Muscle of back (tissue), 11 donors: ENCODE measurements around the gene COL26A1. TPM values are rescaled to one million over a fixed set of nuclear protein-coding genes. Genes with fewer than 3 reads are reported as not detected.

Source experiments
- DNase-seq, 3 donors: peaks; one replicate each; pipeline versions ENCODE4 v3.0.0 to v3.0.0-alpha.2; 2013
- polyA plus RNA-seq, 10 donors: library from polyadenylated mRNA; unstranded; fragments of 120-200 nt; gene quantifications; one replicate each; pipeline ENCODE4 v1.2.1, GENCODE V29; 2013; ENCODE audit not compliant: insufficient read length in 10 of 10

The COL26A1 gene
- polyA plus RNA-seq, 10 donors = 0.50 to 9.9 (median 1.2) TPM

DNA sequence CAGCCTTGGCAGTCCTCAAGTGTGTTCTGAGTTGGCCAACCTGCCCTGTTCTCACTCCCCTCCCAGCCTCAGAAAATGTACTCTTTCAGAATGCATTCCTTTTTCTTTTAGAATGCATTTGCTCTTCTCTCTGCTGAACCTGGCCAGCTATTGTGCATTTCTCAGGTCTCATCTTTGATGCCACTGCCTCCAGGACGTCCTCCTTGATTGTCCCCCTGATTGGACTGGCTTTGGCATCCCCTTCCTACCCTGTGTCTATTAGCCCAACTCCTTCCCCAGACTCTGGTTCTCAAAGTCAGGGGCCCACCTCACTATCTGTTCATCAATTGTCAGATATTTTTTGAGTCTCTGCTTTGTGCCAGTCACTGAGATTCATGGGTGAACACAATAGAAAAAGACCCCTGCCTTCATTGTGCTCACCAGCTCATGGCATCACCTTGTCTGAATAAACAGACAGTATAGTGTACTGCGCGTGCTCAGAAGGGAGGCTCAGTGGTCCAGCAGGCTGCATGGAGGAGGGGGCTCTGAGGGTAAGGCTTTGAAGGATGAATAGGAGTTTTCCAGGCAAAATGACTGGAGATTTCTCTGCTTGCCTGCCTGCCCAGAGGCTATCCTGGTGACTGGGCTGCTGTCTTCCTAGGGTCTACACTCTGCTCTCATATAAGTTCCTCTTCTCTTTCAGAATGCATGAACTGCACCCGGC, 169.9 kb downstream of the COL26A1 start:
- DNase-seq = no peak

DNA sequence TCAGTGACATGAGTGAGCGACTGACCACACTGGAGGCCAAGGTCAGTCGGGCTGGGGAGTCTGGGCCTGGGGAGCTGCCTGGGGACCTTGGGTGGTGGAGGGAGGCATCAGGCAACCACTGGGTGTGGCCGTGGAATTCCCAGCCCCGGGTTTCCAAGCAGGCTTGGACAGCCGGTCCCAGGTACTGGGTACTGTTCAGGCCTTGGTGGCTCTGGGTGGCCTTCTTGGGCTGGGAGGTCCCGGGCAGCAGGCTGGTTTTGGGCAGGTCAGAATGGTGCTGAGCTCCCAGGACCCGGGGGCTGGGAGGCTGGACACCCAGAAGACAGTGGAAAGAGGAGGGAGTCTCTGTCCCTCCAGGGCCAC, 170.4 kb downstream of the COL26A1 start:
- no peak for DNase-seq

GRCh38 chr7:101534015-101534803, 171.5 kb downstream of the COL26A1 start:
- no peak for DNase-seq

- no peak for DNase-seq
Measured at GRCh38 chr7:101534873-101535272, 172.2 kb downstream of the COL26A1 start.

GRCh38 chr7:101535351-101535751, 172.7 kb downstream of the COL26A1 start:
- DNase-seq = no peak

DNA sequence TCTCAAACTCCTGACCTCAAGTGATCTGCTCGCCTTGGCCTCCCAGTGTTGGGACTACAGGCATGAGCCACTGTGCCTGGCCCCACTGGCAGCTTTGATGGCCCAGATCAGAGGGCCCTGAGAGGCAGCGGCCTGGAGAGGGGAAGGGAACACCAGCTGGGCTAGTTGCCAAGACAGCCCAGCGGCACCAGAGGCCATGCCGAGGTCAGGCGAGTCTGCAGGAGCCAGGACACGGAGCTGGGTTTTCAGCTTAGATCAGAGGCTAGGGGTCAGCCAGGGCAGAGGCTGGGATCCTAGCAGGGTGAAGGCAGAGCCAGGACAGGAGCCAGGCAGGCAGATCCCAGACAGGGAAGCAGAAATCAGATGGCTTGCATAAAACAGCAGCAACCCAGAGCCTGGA, 173.6 kb downstream of the COL26A1 start:
- DNase-seq = no peak

GRCh38 chr7:101536668-101537067, 174.0 kb downstream of the COL26A1 start:
- DNase-seq = no peak

- DNase-seq = no peak
Measured at GRCh38 chr7:101537205-101537604, 174.5 kb downstream of the COL26A1 start.

DNA sequence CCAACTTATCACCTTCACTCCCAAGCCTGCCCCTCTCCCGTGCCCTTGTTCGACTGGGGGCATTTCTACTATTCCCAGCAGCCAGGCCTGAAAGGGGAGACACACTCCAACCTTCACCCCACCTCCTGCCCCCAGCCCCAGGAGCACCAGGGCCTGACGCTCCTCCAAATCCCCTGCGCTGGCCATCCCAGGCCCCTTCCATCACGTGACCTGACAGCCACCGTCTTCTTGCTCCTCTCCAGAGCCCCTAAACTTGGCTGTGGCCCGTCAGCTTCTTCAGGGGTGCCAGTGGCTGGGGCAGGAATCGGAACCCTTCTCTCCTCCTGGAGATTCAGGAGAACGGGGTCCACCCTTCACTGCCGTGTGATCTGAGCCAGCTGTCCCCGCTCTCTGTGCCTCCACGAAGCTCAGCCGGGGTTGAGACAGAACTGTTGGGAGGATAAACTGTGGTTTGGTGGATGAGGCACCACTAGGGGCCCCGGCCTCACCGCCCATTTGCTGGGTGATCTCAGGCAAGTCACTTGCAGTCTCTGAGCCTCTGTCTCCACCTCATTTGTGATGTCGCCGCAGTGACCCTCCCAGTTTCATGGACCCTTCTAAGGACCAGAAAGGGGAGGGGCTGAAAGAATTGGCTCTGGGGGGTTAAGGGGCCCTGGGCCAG, 175.4 kb downstream of the COL26A1 start:
- DNase-seq = no peak

DNA sequence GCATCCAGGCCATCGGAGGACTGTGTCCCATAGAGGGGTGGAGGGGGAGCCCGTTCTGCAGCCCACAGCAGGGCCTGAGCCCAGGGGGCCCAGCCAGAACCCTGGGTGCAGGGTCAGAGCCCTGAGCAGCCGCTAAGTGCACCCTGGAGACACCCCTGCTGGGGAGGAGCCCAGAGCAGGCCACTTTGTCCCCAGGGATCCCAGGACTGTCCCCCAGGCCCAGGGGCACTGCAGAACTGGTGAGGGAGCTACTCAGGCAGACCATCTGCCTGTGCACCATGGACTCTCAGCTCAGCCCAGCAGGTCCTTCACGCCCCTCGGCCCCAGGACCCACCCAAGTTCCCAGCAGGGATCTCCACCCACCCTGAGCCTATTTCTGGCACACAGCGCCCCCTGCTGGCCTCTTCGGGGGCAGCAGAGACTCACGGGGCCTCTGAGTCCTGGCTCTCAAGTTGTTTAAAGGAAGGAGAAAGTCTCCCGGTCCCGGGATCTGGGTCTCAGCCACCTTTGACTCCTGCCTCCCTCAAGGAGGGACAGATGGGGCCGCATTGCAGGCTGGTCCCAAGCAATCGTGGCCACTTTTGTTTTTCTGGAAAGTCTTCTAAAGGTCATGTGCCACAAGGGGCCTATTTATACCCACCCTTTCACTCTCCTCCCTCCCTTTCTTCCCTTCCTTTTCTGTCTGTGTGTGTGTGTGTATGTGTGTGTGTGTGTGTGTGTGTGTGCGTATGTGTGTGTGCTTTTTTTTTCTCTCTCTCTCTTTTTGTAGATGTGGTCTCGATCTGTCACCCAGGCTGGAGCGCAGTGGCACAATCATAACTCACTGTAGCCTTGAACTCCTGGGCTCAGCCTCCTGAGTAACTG, 176.2 kb downstream of the COL26A1 start:
- DNase-seq = peak; percentile 28 to 68 (median 46)

- DNase-seq = no peak
Measured at GRCh38 chr7:101539784-101540183, 177.1 kb downstream of the COL26A1 start.

DNA sequence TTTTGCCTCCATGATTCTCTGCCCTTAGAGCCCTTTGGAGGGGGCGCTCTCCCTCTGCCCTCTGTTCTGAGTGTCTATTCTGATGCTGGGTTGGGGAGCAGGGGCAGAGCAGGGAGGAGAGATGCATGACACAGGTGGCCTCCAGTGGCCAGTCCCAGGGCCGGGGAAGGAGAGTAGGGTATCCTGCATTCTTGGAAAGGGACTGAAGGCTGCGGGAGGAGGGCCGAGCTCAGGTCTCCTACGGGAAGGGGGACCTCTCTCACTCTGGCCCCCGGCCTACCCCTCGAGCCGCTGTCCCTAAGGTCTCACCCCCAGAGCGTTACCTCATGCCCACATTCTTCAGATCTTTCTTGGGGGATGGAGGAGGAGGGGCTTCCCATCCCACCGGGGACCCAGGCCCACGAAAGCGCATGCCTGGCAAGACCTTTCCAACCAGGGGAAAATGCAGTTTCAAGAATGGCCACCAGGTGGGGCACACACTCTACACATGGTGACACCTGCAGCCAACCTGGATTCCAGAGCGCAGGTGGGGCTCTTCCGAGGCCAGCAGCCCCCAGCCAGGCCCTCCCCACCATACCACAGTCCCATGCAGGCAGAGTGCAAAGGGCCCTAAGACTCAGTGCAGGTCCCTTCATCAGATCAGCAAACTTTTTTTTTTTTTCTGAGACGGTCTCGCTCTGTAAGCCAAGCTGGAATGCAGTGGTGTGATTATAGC, 180.0 kb downstream of the COL26A1 start:
- DNase-seq = peak in 2 of 3 donors; percentile 55 to 76

- no peak for DNase-seq
Measured at GRCh38 chr7:101543242-101543766, 180.6 kb downstream of the COL26A1 start.

GRCh38 chr7:101543846-101544245, 181.2 kb downstream of the COL26A1 start:
- DNase-seq = no peak

- DNase-seq = no peak
Measured at GRCh38 chr7:101545441-101546190, 182.9 kb downstream of the COL26A1 start.

DNA sequence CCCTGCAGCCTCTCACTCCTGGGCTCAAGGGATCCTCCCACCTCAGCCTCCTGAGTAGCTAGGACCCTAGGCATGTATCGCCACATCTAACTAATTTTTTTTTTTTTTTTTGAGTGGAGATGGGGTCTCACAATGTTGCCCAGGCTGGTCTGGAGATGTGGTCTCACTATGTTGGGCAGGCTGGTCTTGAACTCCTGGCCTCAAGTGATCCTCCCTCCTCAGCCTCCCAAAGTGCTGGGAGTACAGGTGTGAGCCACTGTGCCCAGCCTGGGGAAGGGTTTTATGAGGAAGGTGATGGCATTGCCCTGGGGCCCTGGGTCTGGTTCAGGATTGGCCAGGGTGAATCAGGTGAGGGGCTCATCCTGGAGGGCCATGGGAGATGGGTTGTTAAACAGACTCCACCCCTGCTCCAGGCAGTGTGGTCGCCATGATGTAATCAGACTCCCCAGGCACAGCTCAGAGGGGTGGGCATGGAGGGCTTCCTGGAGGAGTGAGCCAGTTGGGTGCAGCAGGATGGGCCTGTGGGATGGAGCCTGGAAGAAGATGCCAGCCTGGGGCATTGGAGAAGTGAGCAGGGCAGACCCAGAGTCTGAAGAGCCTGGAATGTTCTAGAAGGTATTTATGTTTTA, 183.7 kb downstream of the COL26A1 start:
- DNase-seq = no peak

DNA sequence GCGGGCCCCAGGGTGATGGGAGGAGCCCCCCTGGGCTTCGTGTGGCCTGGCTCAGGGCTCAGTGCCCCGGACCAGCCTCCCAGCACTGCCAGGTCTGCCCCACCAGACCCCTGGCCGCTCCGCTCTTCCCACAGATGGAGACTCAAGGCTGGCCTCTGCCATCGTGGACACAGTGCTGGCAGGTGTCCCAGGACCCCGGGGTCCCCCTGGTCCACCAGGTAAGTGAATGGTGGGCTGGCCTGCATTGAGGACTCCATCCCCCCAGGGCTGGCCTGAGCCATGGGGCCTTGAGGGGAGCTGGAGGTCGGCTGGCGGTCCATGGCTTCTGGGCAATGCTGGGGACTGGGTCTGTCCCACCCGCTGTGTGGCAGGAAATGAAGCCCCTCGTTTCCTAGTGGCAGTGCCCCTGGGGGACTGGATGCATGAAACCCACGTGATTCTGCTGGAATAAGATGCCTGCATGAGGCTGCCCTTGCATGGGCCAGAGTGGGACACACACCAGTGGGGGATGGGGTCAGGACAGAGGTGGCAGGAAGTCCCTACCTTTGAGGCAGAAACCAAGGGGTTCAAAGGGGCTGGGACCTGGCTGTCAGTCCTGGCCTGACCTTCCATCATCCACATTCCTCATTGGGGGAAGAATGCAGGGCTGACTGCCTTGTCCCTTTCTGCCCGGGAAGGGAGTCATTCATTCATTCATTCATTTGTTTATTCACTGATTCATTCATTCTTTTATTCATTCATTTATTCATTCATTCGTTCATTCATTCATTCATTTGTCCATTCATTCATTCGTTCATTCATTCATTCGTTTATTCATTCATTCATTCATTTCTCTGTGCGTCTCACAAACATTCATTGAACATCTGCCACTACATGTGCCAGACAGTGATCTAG, 184.6 kb downstream of the COL26A1 start:
- DNase-seq = no peak

DNA sequence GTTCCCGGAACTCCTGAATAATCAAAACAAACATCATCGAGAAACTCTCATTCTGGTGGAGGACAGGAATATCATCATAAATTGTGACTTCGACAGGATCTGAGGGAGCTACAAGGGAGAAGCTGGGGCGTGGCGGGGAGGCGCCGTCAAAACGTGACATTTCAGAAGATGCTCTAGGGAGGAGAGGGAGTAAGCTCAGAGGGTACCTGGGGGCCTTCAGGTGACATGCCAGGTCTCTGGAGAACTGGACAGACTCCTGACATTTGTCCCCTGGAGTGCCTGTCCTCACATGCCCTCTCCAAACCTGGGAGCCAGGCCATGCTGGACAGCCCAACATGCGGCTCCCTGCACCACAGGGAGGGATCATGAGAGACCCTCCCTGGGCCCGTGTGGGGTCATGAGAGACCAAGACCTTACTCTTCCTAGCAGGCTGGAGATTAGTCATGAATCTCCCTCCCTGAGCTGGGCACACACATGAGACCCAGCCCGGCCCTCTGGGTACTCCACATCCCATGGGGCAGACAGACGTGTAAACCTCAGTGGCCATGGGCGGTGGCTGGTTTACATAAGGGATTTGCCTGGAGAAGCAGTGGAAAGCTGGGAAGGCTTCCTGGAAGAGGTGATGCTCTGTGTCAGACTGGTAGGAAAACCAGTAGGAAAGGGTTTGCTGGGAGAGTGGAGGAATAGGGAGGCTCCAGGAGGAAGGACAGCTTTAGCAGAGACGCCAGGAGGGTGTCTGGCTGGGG, 185.4 kb downstream of the COL26A1 start:
- DNase-seq = no peak
